Endothelial cell of umbilical vein (primary cell): ENCODE data around the gene ATP6V1B1.
A peak's percentile ranks its signal among the peaks of the same experiment; 100 is the strongest.

Experiments used
- EZH2 ChIP-seq: IDR thresholded peaks from 2 replicates; pipeline ENCODE4 v1.6.1; 2012; ENCODE audit warnings: borderline replicate concordance, low read depth, mild to moderate bottlenecking, moderate library complexity, low read length, inconsistent platforms; ENCODE audit not compliant: severe bottlenecking
- GATA2 ChIP-seq: IDR thresholded peaks from 2 replicates; pipeline ENCODE4 v1.7.0; 2011; ENCODE audit warnings: low read depth, mild to moderate bottlenecking, moderate library complexity, mixed read lengths, low read length; ENCODE audit not compliant: insufficient read length, insufficient read depth
- MYC ChIP-seq: IDR thresholded peaks from one replicate; pipeline ENCODE4 v1.6.1; 2011; ENCODE audit warnings: mild to moderate bottlenecking, low read depth, low read length
- POLR2A ChIP-seq: IDR thresholded peaks from 2 replicates; pipeline ENCODE4 v1.6.1; 2012; ENCODE audit warnings: low read depth, mild to moderate bottlenecking, control low read depth, low read length
- POLR2AphosphoS5 ChIP-seq: IDR thresholded peaks from 2 replicates; pipeline ENCODE4 v1.6.1; 2012; ENCODE audit warnings: low read depth, mild to moderate bottlenecking, control low read depth, low read length, moderate library complexity; ENCODE audit not compliant: insufficient read depth
- TF ChIP-seq, protein P1 (sequence below), 2 donors: IDR thresholded peaks; 1 replicate in 1 of 2; 2 replicates in 1 of 2; pipeline ENCODE4 v1.5.1; 2011; ENCODE audit warnings: low read length in 2 of 2, mild to moderate bottlenecking in 2 of 2, moderate library complexity in 2 of 2, control low read depth in 1 of 2, inconsistent platforms in 1 of 2, low read depth in 1 of 2; ENCODE audit not compliant: insufficient read depth in 1 of 2; ENCODE audit errors: extremely low read depth in 1 of 2
- TF ChIP-seq, protein P2 (sequence below): IDR thresholded peaks from 2 replicates; pipeline ENCODE4 v1.6.1; 2011; ENCODE audit not compliant: insufficient read depth, insufficient read length

- TF ChIP-seq, protein P1, sequence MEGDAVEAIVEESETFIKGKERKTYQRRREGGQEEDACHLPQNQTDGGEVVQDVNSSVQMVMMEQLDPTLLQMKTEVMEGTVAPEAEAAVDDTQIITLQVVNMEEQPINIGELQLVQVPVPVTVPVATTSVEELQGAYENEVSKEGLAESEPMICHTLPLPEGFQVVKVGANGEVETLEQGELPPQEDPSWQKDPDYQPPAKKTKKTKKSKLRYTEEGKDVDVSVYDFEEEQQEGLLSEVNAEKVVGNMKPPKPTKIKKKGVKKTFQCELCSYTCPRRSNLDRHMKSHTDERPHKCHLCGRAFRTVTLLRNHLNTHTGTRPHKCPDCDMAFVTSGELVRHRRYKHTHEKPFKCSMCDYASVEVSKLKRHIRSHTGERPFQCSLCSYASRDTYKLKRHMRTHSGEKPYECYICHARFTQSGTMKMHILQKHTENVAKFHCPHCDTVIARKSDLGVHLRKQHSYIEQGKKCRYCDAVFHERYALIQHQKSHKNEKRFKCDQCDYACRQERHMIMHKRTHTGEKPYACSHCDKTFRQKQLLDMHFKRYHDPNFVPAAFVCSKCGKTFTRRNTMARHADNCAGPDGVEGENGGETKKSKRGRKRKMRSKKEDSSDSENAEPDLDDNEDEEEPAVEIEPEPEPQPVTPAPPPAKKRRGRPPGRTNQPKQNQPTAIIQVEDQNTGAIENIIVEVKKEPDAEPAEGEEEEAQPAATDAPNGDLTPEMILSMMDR (IDR thresholded peaks at IDR 0.05; ENCODE audit: extremely low read depth in 1 of 2, insufficient read depth in 1 of 2, low read depth in 1 of 2, low read length in 2 of 2): no peak
- TF ChIP-seq POLR2A (no peak), POLR2AphosphoS5 (no peak), GATA2 (no peak), EZH2 (peak; percentile 50), MYC (no peak)
- TF ChIP-seq, protein P2, sequence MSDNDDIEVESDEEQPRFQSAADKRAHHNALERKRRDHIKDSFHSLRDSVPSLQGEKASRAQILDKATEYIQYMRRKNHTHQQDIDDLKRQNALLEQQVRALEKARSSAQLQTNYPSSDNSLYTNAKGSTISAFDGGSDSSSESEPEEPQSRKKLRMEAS: no peak
Measured at GRCh38 chr2:70898363-70899240, 37.1 kb upstream of the ATP6V1B1 start.
